ENCODE data around the gene ATG2A.
A peak's percentile ranks its signal among the peaks of the same experiment; 100 is the strongest.

DNA sequence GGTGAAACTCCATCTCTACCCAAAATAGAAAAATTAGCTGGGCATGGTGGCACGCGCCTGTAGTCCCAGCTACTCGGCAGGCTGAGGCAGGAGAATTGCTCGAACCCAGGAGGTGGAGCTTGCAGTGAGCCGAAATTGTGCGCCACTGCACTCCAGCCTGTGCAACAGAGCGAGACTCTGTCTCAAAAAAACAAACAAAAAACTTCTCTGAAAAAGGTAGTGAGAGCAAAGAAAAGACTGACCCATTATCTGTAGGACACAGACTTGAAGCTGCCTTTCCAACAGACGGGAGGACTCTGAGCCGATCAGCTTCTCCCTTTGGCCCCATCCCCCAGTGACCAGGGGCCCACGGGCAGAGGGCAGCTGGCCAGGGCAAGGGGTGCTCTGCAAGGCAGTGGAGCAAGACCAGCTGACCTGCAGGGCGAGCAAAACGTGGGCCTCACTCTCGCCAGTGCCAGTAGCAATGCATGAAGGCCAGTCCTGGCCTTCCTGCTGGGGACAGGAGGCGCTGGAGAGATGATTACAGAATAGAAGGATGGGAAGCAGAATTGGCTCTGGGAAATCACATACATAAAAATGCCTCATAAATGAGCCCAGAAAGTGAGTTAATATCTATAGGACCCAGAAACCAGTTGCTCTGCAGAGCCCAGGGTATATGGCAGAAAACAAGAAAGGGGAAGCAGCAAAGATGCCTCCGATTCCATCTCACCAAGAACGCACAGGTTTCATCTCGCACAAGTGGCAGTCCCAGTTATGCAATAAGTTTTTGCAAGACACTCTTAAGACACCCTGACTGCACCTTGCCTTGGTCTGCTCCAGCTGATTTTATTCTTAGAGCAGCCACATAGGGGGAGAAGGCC lies 41.4 kb downstream of the ATG2A start:
- no peak for TF ChIP-seq POLR2AphosphoS5 (IDR thresholded peaks at IDR 0.05; ENCODE audit: low read depth, low read length)
- peak; percentile 2 for TF ChIP-seq PAX5 (IDR thresholded peaks at IDR 0.05; ENCODE audit: insufficient read depth, low read length, severe bottlenecking)
- TF ChIP-seq TAF1 (IDR thresholded peaks at IDR 0.05; ENCODE audit: low read depth, low read length) = no peak
- no peak; the same call in 1 of the 2 replicates for TF ChIP-seq POLR2A (IDR thresholded peaks at IDR 0.05; ENCODE audit: low read depth, low read length)
- TF ChIP-seq POU2F2 (IDR thresholded peaks at IDR 0.05; ENCODE audit: low read depth, low read length) = no peak; the same call in 1 of the 2 replicates

All from GM12891 (cell line).